Progenitor cell of endocrine pancreas (in vitro differentiated cells): ENCODE data around the gene MACROD2. TPM values are rescaled to one million over a fixed set of nuclear protein-coding genes. Genes with fewer than 3 reads are reported as not detected.

ENCODE experiments used
- DNase-seq: peaks from one replicate; pipeline ENCODE4 v3.0.0; 2021; ENCODE audit warnings: low spot score; ENCODE audit not compliant: unreplicated experiment
- H3K27ac Mint-ChIP-seq: 2 replicates; pipeline ENCODE4 v1.8.0; 2021; ENCODE audit warnings: mild to moderate bottlenecking, moderate library complexity, mixed read lengths
- H3K27me3 Mint-ChIP-seq: 2 replicates; pipeline ENCODE4 v1.8.0; 2021; ENCODE audit warnings: mixed read lengths
- H3K36me3 Mint-ChIP-seq: 2 replicates; pipeline ENCODE4 v1.8.0; 2022; ENCODE audit warnings: mixed read lengths; ENCODE audit not compliant: insufficient read depth
- H3K4me1 Mint-ChIP-seq: 2 replicates; pipeline ENCODE4 v1.8.0; 2021; ENCODE audit warnings: low read depth, mixed read lengths
- H3K4me3 Mint-ChIP-seq: 2 replicates; pipeline ENCODE4 v1.8.0; 2021; ENCODE audit warnings: low read depth, mild to moderate bottlenecking, moderate library complexity, mixed read lengths
- H3K9me3 Mint-ChIP-seq: 2 replicates; pipeline ENCODE4 v1.8.0; 2021; ENCODE audit warnings: low read depth, mixed read lengths
- CTCF ChIP-seq: fragments of 200-600 bp; sonication (generic); IDR thresholded peaks from one replicate; pipeline ENCODE4 v1.5.0; 2021; ENCODE audit warnings: antibody characterized with exemption, mild to moderate bottlenecking; ENCODE audit not compliant: unreplicated experiment
- total RNA-seq: library from RNA; stranded (reverse); gene quantifications from 2 replicates; pipeline ENCODE4 v1.2.1, GENCODE V29; 2021

The MACROD2 gene
- total RNA-seq, 1 donor from 2014 or later, result 7.6 TPM

GRCh38 chr20:14599613-14600012 is 604.3 kb downstream of the MACROD2 start:
- Mint-ChIP-seq H3K27me3 (no peaks in the 10 kb centered on the region), H3K27ac (no peak overlapping the region), H3K4me3 (no peak overlapping the region), H3K36me3 (no peaks in the 10 kb centered on the region), H3K4me1 (peaks cover 30% of the 10 kb centered on the region), H3K9me3 (peaks cover 3% of the 10 kb centered on the region)
- DNase-seq, result no peak
- TF ChIP-seq CTCF, result no peak

- H3K4me3 Mint-ChIP-seq, result no peak overlapping the region
- DNase-seq, result no peak
- H3K27me3 Mint-ChIP-seq, result no peaks in the 10 kb centered on the region
- H3K36me3 Mint-ChIP-seq, result no peaks in the 10 kb centered on the region
- peaks cover 31% of the 10 kb centered on the region for H3K4me1 Mint-ChIP-seq
- TF ChIP-seq CTCF, result no peak
- H3K9me3 Mint-ChIP-seq, result no peaks in the 10 kb centered on the region
- H3K27ac Mint-ChIP-seq, result no peak overlapping the region
Measured at GRCh38 chr20:14600527-14600926, 605.2 kb downstream of the MACROD2 start.

GRCh38 chr20:14604143-14604542 is 608.8 kb downstream of the MACROD2 start:
- peaks cover 3% of the 10 kb centered on the region for H3K9me3 Mint-ChIP-seq
- peaks cover 34% of the 10 kb centered on the region for H3K4me1 Mint-ChIP-seq
- no peaks in the 10 kb centered on the region for H3K36me3 Mint-ChIP-seq
- TF ChIP-seq CTCF, result no peak
- no peak for DNase-seq
- no peaks in the 10 kb centered on the region for H3K27me3 Mint-ChIP-seq
- peak overlapping the region; percentile 9 for H3K4me3 Mint-ChIP-seq
- H3K27ac Mint-ChIP-seq, result no peak overlapping the region

DNA sequence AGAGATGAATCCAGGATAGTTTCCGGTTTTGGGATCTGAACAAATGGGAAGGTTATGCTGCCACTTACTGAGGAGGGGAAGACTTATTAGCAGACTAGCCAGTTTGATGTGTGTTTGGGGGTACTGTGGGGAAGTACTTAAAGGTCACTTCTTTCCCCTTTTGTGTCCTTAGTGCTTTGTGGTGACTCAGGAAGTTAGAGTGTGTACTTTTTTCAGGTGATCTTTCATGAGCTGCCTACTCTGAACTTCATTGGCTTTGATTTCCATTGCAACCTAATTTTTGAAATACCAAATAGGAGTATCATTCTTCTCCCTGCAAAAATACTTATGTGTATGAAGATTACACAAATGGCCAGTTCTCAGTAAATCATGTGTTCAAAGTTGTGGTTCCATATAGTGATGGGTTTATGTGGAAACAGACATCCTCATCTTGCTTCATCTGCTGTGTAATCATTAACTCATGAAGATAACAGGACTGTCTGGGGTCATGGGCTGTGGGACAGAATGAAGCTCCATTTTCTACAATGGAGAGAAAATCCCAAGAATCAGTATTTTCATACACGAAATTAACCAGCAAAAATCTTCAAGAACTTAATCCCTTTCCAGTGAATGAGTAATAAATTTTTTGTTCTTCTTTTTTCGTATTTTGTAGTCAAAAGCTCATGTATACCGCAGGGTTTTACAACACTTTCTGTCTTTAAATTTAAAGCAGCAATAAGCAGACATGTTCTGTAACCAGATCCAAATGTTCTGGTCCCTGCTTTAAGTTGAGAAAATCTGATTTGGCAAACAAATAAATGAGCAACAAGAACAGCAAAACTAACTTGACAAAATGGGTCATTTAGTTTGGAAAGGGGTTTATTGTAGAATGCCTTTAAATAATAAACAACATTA is 614.3 kb downstream of the MACROD2 start:
- Mint-ChIP-seq H3K27ac (no peak overlapping the region), H3K27me3 (no peaks in the 10 kb centered on the region), H3K4me1 (peaks cover 13% of the 10 kb centered on the region), H3K4me3 (no peak overlapping the region), H3K36me3 (no peaks in the 10 kb centered on the region), H3K9me3 (peaks cover 3% of the 10 kb centered on the region)
- no peak for DNase-seq
- no peak for TF ChIP-seq CTCF

- Mint-ChIP-seq H3K4me1 (peaks cover 11% of the 10 kb centered on the region), H3K36me3 (no peaks in the 10 kb centered on the region), H3K9me3 (peaks cover 3% of the 10 kb centered on the region), H3K27me3 (no peaks in the 10 kb centered on the region), H3K27ac (no peak overlapping the region), H3K4me3 (no peak overlapping the region)
- TF ChIP-seq CTCF, result no peak
- no peak for DNase-seq
Measured at GRCh38 chr20:14611479-14611878, 616.2 kb downstream of the MACROD2 start.
